Activated CD4-positive, alpha-beta T cell treated with anti-CD3 and anti-CD28 coated beads, Interleukin-2, amount 50 U/mL, for 24 hours (primary cell): ENCODE data around the gene MAN1C1.
"Not testable (repeated sequence)": the region's sequence is repeated elsewhere in the genome, so short reads cannot be mapped to it uniquely, and the experiment has no call there.

Source experiments
- DNase-seq, 2 donors: peaks; one replicate each; pipeline ENCODE4 v3.0.0-alpha.2; 2020; ENCODE audit warnings: low read depth in 1 of 2, low spot score in 1 of 2

MAN1C1 gene

DNA sequence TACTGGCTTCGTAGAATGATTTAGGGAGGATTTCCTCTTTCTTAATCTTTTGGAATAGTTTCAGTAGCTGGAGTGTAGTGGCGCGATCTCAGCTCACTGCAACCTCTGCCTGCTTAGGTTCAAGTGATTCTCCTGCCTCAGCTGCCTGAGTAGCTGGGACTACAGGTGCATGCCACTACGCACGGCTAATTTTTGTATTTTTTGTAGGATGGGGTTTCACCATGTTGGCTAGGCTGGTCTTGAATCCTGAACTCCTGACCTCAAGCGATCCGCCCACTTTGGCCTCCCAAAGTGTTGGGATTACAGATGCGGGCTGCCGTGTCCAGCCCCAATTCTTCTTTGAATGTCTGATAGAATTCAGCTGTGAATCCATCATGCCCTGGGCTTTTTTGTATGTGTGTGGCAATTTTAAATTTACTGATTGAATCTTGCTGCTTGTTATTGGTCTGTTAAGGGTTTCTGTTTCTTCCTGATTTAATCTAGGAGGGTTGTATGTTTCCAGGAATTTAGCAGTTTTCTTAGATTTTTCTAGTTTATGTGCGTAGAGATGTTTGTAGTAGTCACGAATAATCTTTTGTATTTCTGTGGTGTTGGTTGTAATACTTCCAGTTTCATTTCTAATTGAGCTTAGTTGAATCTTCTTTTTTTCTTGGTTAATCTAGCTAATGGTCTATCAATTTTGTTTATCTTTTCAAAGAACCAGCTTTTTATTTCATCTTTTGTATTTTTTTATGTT is 15.3 kb downstream of the MAN1C1 start:
- no peak for DNase-seq

GRCh38 chr1:25634066-25634465 is 17.5 kb downstream of the MAN1C1 start:
- DNase-seq = no peak

DNA sequence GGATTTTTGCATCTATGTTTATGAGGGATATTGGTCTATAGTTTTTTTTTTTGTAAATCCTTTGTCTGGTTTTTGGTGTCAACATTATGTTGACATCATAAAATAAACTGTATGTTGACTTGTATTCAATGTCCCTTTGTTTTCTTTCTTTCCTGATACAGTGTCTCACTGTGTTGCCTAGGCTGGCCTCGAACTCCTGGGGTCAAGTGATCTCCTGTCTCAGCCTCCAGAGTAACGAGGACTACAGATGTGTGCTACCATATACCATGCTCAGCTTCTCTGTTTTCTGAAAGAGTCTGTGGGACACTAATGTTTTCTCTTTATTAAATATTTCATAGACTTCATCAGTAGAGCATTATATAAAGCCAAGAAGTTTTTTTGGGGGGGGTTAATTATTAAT is 18.3 kb downstream of the MAN1C1 start:
- DNase-seq = no peak

DNA sequence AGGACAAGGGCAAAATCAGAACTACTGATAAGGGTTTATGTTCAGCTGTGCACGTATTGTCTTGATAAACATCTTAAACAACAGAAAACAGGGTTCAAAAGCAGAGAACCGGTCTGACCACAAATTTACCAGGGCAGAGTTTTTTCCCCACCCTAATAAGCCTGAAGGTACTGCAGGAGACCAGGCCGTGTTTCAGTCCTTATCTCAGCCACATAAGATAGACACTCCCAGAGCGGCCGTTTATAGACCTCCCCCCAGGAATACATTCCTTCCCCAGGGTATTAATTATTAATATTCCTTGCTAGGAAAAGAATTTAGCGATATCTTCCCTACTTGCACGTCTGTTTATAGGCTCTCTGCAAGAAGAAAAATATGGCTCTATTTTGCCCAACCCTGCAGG is 19.6 kb downstream of the MAN1C1 start:
- not testable (repeated sequence) for DNase-seq

DNA sequence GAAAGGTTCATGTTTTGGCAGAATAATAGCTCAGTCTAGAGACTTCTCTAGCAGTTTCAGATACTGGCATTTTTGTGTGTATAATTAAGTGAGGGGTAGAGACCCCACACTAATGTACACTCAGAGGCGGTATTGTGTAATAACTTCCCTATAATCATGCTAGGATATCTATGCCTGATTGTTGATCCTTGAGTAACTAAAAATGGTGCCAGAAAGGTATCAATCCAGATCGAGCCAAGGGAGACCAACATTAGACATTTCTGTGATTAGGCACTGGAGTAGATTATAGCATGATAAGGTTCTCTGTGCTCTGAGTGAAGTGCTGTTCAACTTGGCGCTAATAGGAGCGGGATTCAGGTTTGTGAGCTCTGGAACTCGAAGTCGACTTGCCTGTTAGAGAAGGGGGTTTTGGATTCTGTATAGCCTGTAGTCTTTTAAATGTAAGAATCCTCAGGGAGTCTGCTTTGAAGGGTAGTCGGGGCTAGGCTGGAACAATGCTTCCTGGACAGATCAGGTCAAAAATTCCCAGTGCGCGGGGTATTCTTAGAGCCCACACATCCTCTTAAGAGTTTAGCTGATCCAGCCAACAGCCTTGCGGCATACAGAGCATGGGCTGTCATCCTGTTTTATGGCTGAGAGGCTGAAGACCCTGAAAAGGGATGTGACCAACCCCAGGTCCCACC is 24.2 kb downstream of the MAN1C1 start:
- no peak for DNase-seq

DNA sequence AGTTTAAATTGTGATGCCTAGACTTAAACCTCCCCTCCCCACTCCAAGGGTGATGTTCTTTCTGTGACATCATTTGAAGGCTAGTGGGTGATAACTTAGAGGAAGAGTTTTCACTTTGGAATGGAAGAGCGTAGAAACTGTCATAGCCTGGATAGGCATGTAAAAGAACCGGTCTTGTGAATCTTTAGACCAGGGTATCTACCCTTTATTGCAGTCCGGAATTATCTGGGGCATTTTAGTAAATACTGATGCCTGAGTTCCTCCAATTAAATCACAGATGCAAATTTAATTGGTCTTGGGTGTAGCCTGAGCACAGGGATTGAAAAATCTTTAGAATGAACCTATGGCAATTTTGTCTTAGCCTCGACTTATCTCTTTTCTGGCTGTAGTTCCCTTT is 24.7 kb downstream of the MAN1C1 start:
- DNase-seq = no peak

DNA sequence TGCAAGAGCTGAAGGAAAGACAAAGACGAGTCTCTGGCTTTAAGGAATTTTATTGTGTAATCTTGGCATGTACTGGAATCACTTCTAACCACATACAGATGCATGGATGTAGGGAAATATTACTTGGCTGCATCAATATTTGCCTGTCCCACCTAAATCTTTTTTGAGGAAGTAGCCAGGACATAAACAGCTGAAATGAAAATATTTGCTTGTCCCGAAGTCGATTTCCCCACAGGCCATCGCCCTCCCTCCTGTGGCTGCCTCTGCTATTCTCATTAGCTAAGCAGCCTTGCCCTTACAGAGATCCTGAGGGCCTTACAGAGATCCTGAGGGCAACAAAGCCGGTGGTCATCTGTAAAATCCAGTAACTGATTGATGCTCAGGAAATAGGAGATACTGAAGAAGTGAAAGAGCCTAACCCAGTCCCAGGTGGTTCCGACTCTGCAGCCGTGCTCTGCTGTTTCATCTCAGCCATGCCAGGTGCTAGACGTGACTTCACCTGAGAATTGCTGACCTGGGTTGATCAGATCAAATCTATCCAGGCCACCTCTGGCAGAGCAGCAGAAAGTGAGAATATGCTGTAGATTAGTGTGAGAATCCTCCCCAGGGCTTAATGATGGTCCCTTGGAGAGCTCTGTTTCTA is 25.5 kb downstream of the MAN1C1 start:
- DNase-seq = no peak

GRCh38 chr1:25642574-25643108 is 26.1 kb downstream of the MAN1C1 start:
- peak in 1 of 2 donors; percentile 46 for DNase-seq

- DNase-seq = no peak
These were observed 27.3 kb downstream of the MAN1C1 start for GRCh38 chr1:25643929-25644328.

GRCh38 chr1:25644962-25645361 is 28.4 kb downstream of the MAN1C1 start:
- DNase-seq = no peak

- DNase-seq = no peak
These were observed 29.2 kb downstream of the MAN1C1 start for GRCh38 chr1:25645637-25646400.

DNA sequence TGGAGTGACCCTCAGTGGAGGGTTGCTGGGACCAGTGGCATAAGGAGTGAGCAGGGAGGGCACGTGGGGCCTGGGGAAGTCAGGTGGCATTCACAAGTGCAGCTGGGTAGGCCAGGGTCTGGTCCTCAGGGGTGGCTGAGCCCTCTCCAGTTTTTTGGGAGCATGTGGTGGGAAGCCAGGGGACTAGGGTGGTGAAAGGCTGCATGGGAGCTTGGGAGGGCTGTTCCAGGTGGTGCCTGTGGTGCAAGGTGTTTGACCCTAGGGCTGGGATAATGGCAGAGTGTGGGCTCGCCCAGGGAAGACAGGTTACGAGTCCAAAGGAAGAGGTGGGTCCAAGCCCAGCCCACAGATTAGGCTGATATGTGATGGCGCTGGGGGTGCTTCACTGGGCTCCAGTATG is 30.5 kb downstream of the MAN1C1 start:
- no peak for DNase-seq

- DNase-seq = no peak
These were observed 31.3 kb downstream of the MAN1C1 start for GRCh38 chr1:25647863-25648262.

DNA sequence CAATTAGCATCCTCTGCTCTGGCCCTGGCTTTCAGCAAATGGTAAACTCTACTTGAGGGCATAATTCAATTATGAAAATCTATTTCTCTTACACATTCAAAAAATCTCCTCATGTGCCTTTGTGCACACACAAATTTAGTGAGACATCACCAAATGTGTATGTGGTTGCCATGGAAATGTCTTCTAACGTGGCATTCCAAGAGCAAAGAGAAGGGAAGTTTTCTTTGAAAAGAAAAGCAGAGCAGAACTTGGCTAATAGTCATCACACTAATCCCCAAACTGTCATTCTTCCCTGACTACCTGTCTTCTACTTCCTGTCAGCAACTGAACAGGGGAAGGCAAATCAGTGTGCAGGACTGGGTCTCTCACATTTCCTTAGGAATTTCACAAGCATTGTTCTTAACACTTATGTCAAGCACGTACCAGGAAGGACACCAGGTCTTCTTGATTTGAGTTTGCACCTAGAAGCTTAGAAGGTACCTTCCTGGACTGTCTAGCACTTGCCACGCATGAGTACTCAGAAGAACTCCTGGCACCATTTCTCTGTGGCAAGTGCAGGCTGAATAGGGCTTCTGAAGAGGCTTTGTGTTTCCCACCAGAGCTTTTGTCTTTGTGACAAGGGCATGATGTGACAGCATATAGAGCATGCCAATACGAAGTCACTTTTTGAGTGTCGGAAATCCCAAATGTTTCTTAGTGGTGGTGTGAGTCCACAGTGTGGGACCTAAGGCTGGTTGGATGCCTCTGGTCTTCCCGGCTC is 32.3 kb downstream of the MAN1C1 start:
- no peak for DNase-seq

DNA sequence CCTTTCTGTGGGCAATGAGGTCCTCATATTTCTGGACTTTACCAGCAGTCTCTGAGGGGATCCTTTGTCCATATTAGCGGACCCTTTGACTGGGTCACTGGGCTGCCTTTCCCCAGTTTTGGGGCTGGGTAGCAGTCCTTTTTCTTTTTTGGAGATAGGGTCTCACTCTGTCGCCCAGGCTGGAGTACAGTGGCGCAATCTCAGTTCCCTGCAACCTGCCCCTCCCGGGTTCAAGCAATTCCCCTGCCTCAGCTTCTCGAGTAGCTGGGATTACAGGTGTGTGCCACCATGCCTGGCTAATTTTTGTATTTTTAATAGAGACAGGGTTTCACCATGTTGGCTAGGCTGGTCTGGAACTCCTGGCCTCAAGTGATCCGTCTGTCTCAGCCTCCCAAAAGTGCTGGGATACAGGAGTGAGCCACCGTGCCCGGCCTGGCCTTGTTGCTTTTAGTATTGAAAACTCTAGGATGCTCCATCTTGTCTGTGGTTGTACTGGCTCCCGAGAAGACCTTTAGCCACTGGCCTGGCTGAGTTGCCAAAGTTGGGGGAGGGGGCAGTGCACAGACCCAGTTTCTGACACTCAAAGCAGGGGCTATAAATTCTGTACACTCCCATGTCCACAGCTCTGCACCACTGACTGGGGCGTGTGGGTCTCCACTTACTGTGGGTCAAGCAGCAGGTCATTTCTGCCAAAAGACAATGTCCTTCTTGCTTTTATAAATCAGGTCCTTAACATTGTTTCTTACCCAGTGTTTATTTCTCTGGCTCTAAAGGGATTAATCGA is 33.1 kb downstream of the MAN1C1 start:
- DNase-seq = no peak

DNA sequence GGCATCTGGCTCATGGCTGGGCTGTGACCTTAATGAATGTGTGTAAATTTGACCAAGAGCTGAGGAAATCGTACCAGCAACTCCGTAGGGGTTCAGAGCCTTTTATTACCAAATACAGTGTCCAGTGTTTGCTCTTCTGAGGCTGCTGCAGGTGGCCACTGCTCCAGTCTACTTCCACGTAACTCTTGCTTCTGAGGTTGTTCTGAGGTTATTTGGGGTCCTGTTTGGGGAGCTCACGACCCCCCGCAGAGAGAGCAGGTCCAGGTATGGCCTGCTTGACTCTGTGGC is 33.6 kb downstream of the MAN1C1 start:
- DNase-seq = no peak

DNA sequence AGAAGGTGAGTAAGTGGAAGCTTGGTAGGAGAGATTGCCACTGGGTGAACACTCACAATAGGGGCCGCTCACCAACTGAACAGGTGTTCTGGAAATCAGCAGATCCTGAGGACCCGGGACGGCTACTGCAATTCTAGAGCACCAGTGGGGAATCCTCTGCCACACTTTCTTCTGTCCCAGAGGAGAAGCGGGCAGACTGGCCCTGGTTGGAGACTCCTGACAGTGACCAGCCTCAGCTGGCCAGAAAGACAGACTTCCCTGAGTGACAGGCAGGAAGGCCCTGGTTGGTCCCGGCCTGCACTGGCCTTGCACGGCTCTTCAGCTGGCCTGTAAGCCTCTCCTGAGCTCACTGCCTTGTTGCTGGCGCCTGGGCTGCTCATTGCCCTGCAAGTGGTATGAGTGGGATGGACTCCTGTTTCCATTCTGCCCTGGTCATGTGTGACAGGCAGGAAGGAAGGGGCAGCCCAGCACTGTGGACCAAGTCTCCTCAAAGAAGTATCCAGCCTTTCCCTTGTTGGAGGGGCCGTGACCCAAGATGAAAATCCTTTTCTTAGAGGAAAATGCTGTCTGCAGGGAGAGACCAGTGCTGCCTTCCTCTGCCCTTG is 34.5 kb downstream of the MAN1C1 start:
- no peak for DNase-seq

GRCh38 chr1:25651824-25652741 is 35.5 kb downstream of the MAN1C1 start:
- no peak for DNase-seq

- DNase-seq = no peak
These were observed 37.0 kb downstream of the MAN1C1 start for GRCh38 chr1:25653558-25653957.
